GM10266 (cell line): ENCODE results near the gene CYBC1.

Experiments
- DNase-seq: peaks from one replicate; pipeline ENCODE4 v3.0.0; 2012; ENCODE audit errors: extremely low spot score
- CTCF ChIP-seq: IDR thresholded peaks from 2 replicates; pipeline ENCODE4 v1.5.1; 2012; ENCODE audit warnings: mild to moderate bottlenecking, low read depth; ENCODE audit not compliant: control insufficient read depth, insufficient read depth; ENCODE audit errors: missing control alignments

Gene CYBC1

GRCh38 chr17:82475458-82475857 is 24.9 kb upstream of the CYBC1 start:
- no peak for DNase-seq

GRCh38 chr17:82474223-82475010 is 23.9 kb upstream of the CYBC1 start:
- no peak for TF ChIP-seq CTCF
- no peak for DNase-seq

More at GRCh38 chr17:82475458-82475857, 24.9 kb upstream of the CYBC1 start:
- no peak for TF ChIP-seq CTCF

GRCh38 chr17:82470065-82470464 is 19.5 kb upstream of the CYBC1 start:
- no peak for TF ChIP-seq CTCF
- no peak for DNase-seq

GRCh38 chr17:82468692-82469091 is 18.1 kb upstream of the CYBC1 start:
- no peak for TF ChIP-seq CTCF
- no peak for DNase-seq

GRCh38 chr17:82465023-82465603 is 14.6 kb upstream of the CYBC1 start:
- no peak for DNase-seq
- TF ChIP-seq CTCF, result no peak

- DNase-seq, result no peak
- no peak for TF ChIP-seq CTCF
These were observed 14.0 kb upstream of the CYBC1 start for GRCh38 chr17:82464567-82464929.

- DNase-seq, result no peak
- no peak for TF ChIP-seq CTCF
These were observed 13.5 kb upstream of the CYBC1 start for GRCh38 chr17:82463925-82464566.
